PC-9 (cell line): Measurements from ENCODE around the gene B4GALNT1.

Experiments used
- EZH2 ChIP-seq: fragments of 200-600 bp; sonication (generic); IDR thresholded peaks from 2 replicates; pipeline ENCODE4 v1.8.0; 2017; ENCODE audit warnings: antibody characterized with exemption, low read depth
- TF ChIP-seq, protein P1 (sequence below): fragments of 200-600 bp; sonication (generic); conservative IDR thresholded peaks from 2 replicates; pipeline ENCODE4 v1.6.1; 2017; ENCODE audit warnings: mixed run types, antibody characterized with exemption, mild to moderate bottlenecking, moderate library complexity

DNA sequence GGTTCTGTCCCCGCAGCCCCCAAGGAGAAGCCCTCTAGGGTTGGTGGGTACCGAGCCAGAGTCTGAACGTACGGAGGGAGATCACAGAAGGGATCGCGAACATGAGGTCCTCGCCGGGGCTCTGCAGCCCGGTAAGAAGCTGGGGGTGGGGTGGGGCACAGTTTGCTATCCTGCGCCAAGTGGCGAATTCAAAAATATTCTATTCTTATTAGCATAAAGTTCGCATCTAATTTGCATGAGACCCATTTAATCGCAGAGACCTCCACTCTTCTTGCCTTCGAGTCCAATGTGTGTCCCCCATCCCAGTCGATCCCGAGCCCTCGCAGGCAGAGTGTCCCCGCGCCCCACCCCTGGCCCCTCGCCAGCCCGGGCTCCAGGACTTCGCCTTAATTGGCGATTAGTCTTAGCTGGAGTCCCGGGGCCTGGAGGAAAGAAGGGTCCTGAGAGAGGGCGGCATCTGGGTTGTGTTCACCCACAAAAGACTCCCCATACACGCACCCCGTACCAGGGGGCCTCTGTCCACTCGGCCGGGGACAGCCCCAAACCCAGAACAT lies 22.4 kb downstream of the B4GALNT1 start:
- TF ChIP-seq, protein P1, sequence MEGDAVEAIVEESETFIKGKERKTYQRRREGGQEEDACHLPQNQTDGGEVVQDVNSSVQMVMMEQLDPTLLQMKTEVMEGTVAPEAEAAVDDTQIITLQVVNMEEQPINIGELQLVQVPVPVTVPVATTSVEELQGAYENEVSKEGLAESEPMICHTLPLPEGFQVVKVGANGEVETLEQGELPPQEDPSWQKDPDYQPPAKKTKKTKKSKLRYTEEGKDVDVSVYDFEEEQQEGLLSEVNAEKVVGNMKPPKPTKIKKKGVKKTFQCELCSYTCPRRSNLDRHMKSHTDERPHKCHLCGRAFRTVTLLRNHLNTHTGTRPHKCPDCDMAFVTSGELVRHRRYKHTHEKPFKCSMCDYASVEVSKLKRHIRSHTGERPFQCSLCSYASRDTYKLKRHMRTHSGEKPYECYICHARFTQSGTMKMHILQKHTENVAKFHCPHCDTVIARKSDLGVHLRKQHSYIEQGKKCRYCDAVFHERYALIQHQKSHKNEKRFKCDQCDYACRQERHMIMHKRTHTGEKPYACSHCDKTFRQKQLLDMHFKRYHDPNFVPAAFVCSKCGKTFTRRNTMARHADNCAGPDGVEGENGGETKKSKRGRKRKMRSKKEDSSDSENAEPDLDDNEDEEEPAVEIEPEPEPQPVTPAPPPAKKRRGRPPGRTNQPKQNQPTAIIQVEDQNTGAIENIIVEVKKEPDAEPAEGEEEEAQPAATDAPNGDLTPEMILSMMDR = no peak
- TF ChIP-seq EZH2 = no peak
